H9 (cell line): Measurements from ENCODE around the gene MPG. TPM values are rescaled to one million over a fixed set of nuclear protein-coding genes. Genes with fewer than 3 reads are reported as not detected.
A peak's percentile ranks its signal among the peaks of the same experiment; 100 is the strongest.

ENCODE experiments used
- DNase-seq: peaks from one replicate; pipeline ENCODE4 v3.0.0-alpha.2; 2017
- H2AFZ ChIP-seq: one replicate; pipeline ENCODE4 v1.6.1; 2013; ENCODE audit warnings: mild to moderate bottlenecking, low read length, control low read depth, moderate library complexity
- H2AK5ac ChIP-seq: 2 replicates; pipeline ENCODE4 v1.6.1; 2013; ENCODE audit warnings: low read length, control low read depth, mixed read lengths; ENCODE audit not compliant: insufficient read length
- H2BK120ac ChIP-seq: one replicate; pipeline ENCODE4 v1.6.1; 2013; ENCODE audit warnings: low read depth, mild to moderate bottlenecking, low read length, control low read depth, inconsistent platforms; ENCODE audit not compliant: poor library complexity, severe bottlenecking
- H2BK12ac ChIP-seq: 2 replicates; pipeline ENCODE4 v1.6.1; 2013; ENCODE audit warnings: low read length, control low read depth, mixed read lengths, low read depth; ENCODE audit not compliant: insufficient read length
- H2BK15ac ChIP-seq: 2 replicates; pipeline ENCODE4 v1.6.1; 2013; ENCODE audit warnings: low read depth, low read length, control low read depth
- H2BK20ac ChIP-seq: one replicate; pipeline ENCODE4 v1.6.1; 2013; ENCODE audit warnings: low read depth, mild to moderate bottlenecking, low read length, control low read depth, inconsistent platforms; ENCODE audit not compliant: poor library complexity, severe bottlenecking
- H2BK5ac ChIP-seq: 2 replicates; pipeline ENCODE4 v1.6.1; 2013; ENCODE audit warnings: low read length, control low read depth, mixed read lengths; ENCODE audit not compliant: insufficient read length
- H3K14ac ChIP-seq: 2 replicates; pipeline ENCODE4 v1.6.1; 2013; ENCODE audit warnings: low read length, control low read depth; ENCODE audit not compliant: insufficient read depth
- H3K18ac ChIP-seq: 2 replicates; pipeline ENCODE4 v1.6.1; 2013; ENCODE audit warnings: low read depth, mild to moderate bottlenecking, mixed read lengths, low read length, control low read depth; ENCODE audit not compliant: insufficient read length
- H3K23ac ChIP-seq: 2 replicates; pipeline ENCODE4 v1.6.1; 2013; ENCODE audit warnings: low read length, control low read depth, mixed read lengths, low read depth; ENCODE audit not compliant: insufficient read length
- H3K23me2 ChIP-seq: 2 replicates; pipeline ENCODE4 v1.6.1; 2013; ENCODE audit warnings: low read depth, mild to moderate bottlenecking, mixed read lengths, low read length, control low read depth; ENCODE audit not compliant: insufficient read length, poor library complexity, severe bottlenecking
- H3K27ac ChIP-seq: 2 replicates; pipeline ENCODE4 v1.5.1; 2013; ENCODE audit warnings: low read length, control low read depth, mixed read lengths, low read depth; ENCODE audit not compliant: insufficient read length
- H3K27me3 ChIP-seq: 2 replicates; pipeline ENCODE4 v1.6.1; 2013; ENCODE audit warnings: low read length, control low read depth, inconsistent platforms; ENCODE audit not compliant: insufficient read depth
- H3K4ac ChIP-seq: 2 replicates; pipeline ENCODE4 v1.6.1; 2013; ENCODE audit warnings: low read depth, mild to moderate bottlenecking, control low read depth, inconsistent platforms, low read length, moderate library complexity
- H3K4me1 ChIP-seq: 2 replicates; pipeline ENCODE4 v1.6.1; 2013; ENCODE audit warnings: low read length, control low read depth, inconsistent platforms; ENCODE audit not compliant: insufficient read depth
- H3K4me2 ChIP-seq: 2 replicates; pipeline ENCODE4 v1.6.1; 2013; ENCODE audit warnings: low read length, control low read depth, mixed read lengths; ENCODE audit not compliant: insufficient read length, insufficient read depth
- H3K56ac ChIP-seq: 2 replicates; pipeline ENCODE4 v1.6.1; 2013; ENCODE audit warnings: low read depth, mild to moderate bottlenecking, mixed read lengths, low read length, control low read depth; ENCODE audit not compliant: insufficient read length
- H3K79me1 ChIP-seq: 2 replicates; pipeline ENCODE4 v1.6.1; 2013; ENCODE audit warnings: low read depth, mild to moderate bottlenecking, moderate library complexity, low read length, control low read depth, inconsistent platforms; ENCODE audit not compliant: insufficient read depth, poor library complexity, severe bottlenecking
- H3K79me2 ChIP-seq: 2 replicates; pipeline ENCODE4 v1.6.1; 2013; ENCODE audit warnings: low read length, control low read depth, inconsistent platforms; ENCODE audit not compliant: insufficient read depth
- H3K9ac ChIP-seq: 2 replicates; pipeline ENCODE4 v1.6.1; 2013; ENCODE audit warnings: low read length, control low read depth, mixed read lengths; ENCODE audit not compliant: insufficient read length; ENCODE audit errors: extremely low read depth
- H3K9me3 ChIP-seq: one replicate; pipeline ENCODE4 v1.6.1; 2013; ENCODE audit warnings: low read depth, low read length, inconsistent platforms; ENCODE audit not compliant: control insufficient read depth
- H3T11ph ChIP-seq: one replicate; pipeline ENCODE4 v1.6.1; 2013; ENCODE audit warnings: mild to moderate bottlenecking, low read length, control low read depth, inconsistent platforms
- H4K20me1 ChIP-seq: one replicate; pipeline ENCODE4 v1.6.1; 2013; ENCODE audit not compliant: control insufficient read depth, insufficient read length, insufficient read depth
- H4K5ac ChIP-seq: 2 replicates; pipeline ENCODE4 v1.6.1; 2013; ENCODE audit warnings: low read depth, mild to moderate bottlenecking, mixed read lengths, low read length, control low read depth; ENCODE audit not compliant: insufficient read length
- H4K8ac ChIP-seq: replicated peaks from 2 replicates; pipeline ENCODE4 v1.6.1; 2013; ENCODE audit warnings: low read length, control low read depth, mixed read lengths, low read depth; ENCODE audit not compliant: insufficient read length
- H4K91ac ChIP-seq: 2 replicates; pipeline ENCODE4 v1.6.1; 2013; ENCODE audit warnings: low read depth, mild to moderate bottlenecking, moderate library complexity, mixed read lengths, low read length, control low read depth; ENCODE audit not compliant: insufficient read length
- H3K27ac Mint-ChIP-seq, 3 experiments: 2 replicates in 2 of 3; 3 replicates in 1 of 3; pipeline ENCODE4 v1.8.0; 2020 to 2021; ENCODE audit warnings: mixed read lengths in 3 of 3, mild to moderate bottlenecking in 1 of 3, moderate library complexity in 1 of 3
- H3K27me3 Mint-ChIP-seq: 2 replicates; pipeline ENCODE4 v1.8.0; 2021; ENCODE audit warnings: low read depth, mild to moderate bottlenecking, moderate library complexity, mixed read lengths
- H3K36me3 Mint-ChIP-seq, 3 experiments: 2 replicates in 2 of 3; 3 replicates in 1 of 3; pipeline ENCODE4 v1.8.0; 2020 to 2021; ENCODE audit warnings: low read depth in 3 of 3, mixed read lengths in 3 of 3; ENCODE audit not compliant: insufficient read depth in 1 of 3
- H3K4me1 Mint-ChIP-seq, 2 experiments: 2 replicates each; pipeline ENCODE4 v1.8.0; 2020; ENCODE audit warnings: mixed read lengths in 2 of 2
- H3K4me3 Mint-ChIP-seq, 2 experiments: 2 replicates in 1 of 2; 3 replicates in 1 of 2; pipeline ENCODE4 v1.8.0; 2020 to 2021; ENCODE audit warnings: mild to moderate bottlenecking in 2 of 2, mixed read lengths in 2 of 2, moderate library complexity in 1 of 2
- H3K9me3 Mint-ChIP-seq, 2 experiments: 2 replicates in 1 of 2; 3 replicates in 1 of 2; pipeline ENCODE4 v1.8.0; 2020; ENCODE audit warnings: mild to moderate bottlenecking in 2 of 2, mixed read lengths in 2 of 2, moderate library complexity in 1 of 2
- CTCF ChIP-seq: fragments of 200-600 bp; sonication (generic); conservative IDR thresholded peaks from 3 replicates; pipeline ENCODE4 v1.8.0; 2021; ENCODE audit warnings: antibody characterized with exemption, mild to moderate bottlenecking
- WGBS: extraction: QIAGEN DNeasy Blood & Tissue Kit; methylation state at CpG from one replicate; pipeline ENCODE4 v1.1.7; 2013; ENCODE audit warnings: missing lambda C conversion rate, low lambda C conversion rate, mixed read lengths; ENCODE audit not compliant: insufficient read length; ENCODE audit errors: extremely low coverage; 5-methylcytosine and 5-hydroxymethylcytosine counted together
- total RNA-seq: library from RNA; stranded (reverse); gene quantifications from 2 replicates; pipeline ENCODE4 v1.2.1, GENCODE V29; 2021

MPG gene
- total RNA-seq, 1 experiment from 2014 or later: 39.1 TPM

DNA sequence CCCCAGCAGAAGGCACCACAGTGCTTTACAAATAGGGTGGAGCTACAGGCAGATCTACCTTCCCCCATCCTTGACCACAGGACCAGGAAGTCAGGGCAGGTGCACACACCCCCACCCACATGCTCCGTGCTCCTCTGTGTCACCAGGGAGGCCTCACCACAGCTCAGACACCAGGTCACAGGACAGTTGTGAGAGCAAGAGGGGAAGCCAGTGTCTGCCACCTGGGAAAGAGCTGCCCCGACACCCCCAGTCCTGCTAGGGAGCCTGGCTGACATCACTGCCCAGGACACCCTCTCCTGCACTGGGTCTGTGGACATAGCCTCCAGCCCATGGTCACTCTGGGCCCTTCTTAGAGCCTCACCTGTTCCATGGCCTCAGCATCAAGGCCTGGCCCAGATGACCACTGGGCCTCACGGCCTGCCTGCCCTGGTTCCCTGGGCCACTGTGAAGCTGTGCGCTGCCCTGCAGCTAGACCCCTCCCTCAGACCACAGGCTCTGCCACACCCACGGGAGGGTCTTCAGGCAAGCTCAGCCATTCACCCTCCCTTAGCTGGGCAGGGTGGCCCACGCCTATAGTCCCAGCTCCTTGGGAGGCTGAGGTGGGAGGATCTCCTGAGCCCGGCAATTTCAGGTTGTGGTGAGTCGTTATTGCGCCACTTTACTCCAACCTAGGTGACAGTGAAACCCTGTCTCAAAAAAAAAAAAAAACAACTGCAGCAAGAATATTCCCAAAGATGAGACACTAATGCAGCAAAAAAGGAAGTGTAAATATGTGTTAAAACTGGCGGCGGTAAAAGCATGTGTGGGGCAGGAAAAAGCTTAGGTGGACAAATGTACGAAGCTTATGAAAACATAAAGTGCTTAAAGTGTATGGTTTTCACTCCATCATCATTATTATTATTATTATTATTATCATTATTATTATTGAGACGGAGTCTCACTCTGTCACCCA, 38.8 kb upstream of the MPG start:
- H3K27ac ChIP-seq: no peak overlapping the region
- H3K23ac ChIP-seq: no peak overlapping the region
- no peak overlapping the region for H4K91ac ChIP-seq
- no peak overlapping the region for H4K5ac ChIP-seq
- H3K27me3 ChIP-seq: no peaks in the 10 kb centered on the region
- H3K9ac ChIP-seq: no peak overlapping the region
- H3K4ac ChIP-seq: no peak overlapping the region
- peak overlapping the region in 1 of 3 experiments; percentile 78; a peak in 1 of 7 replicates for H3K27ac Mint-ChIP-seq
- H3K27me3 Mint-ChIP-seq: peaks cover 1% of the 10 kb centered on the region
- no peak overlapping the region for H2BK20ac ChIP-seq
- H4K8ac ChIP-seq: no peak overlapping the region
- no peak overlapping the region for H2BK15ac ChIP-seq
- H3K79me2 ChIP-seq: no peaks in the 10 kb centered on the region
- peaks cover 9 to 14% of the 10 kb centered on the region in 2 experiments; a peak in 4 of 5 replicates for H3K9me3 Mint-ChIP-seq
- no peak overlapping the region for H3K4me3 Mint-ChIP-seq
- H3K4me1 Mint-ChIP-seq: no peaks in the 10 kb centered on the region
- no peak overlapping the region for H2AK5ac ChIP-seq
- H3K23me2 ChIP-seq: no peaks in the 10 kb centered on the region
- no peak overlapping the region for H3K56ac ChIP-seq
- H2BK12ac ChIP-seq: no peak overlapping the region
- H3K79me1 ChIP-seq: no peaks in the 10 kb centered on the region
- H3K4me2 ChIP-seq: no peak overlapping the region
- no peaks in the 10 kb centered on the region for H3K4me1 ChIP-seq
- H3K9me3 ChIP-seq: peaks cover 12% of the 10 kb centered on the region
- no peak for DNase-seq
- no peak overlapping the region for H2AFZ ChIP-seq
- no CpG with 5 or more reads among the region's 13 CpGs for WGBS
- H3K14ac ChIP-seq: peak overlapping the region; percentile 48; the same call in 1 of the 2 replicates
- H4K20me1 ChIP-seq: no peaks in the 10 kb centered on the region
- H2BK5ac ChIP-seq: no peak overlapping the region
- H2BK120ac ChIP-seq: no peak overlapping the region
- no peak overlapping the region for H3T11ph ChIP-seq
- H3K36me3 Mint-ChIP-seq: peaks cover 35 to 58% (median 51%) of the 10 kb centered on the region in 3 experiments
- H3K18ac ChIP-seq: no peak overlapping the region
- TF ChIP-seq CTCF: no peak
